ENCODE results near the gene MIAT.
"Not testable (repeated sequence)": the region's sequence is repeated elsewhere in the genome, so short reads cannot be mapped to it uniquely, and the experiment has no call there.

Gene MIAT

GRCh38 chr22:26656891-26657851 is at the start of gene MIAT:
MIAT (plus strand) TSS chr22:26657588.
- peak in 1 of 2 donors; percentile 7 for DNase-seq

- DNase-seq: no peak
Measured at GRCh38 chr22:26608129-26608528, 49.3 kb upstream of the MIAT start.

- no peak for DNase-seq
Measured at GRCh38 chr22:26609287-26609686, 48.1 kb upstream of the MIAT start.

GRCh38 chr22:26610072-26610958 is 47.1 kb upstream of the MIAT start:
- no peak for DNase-seq

GRCh38 chr22:26610996-26611395 is 46.4 kb upstream of the MIAT start:
- DNase-seq: no peak

GRCh38 chr22:26612652-26613051 is 44.7 kb upstream of the MIAT start:
- no peak for DNase-seq

GRCh38 chr22:26613753-26614152 is 43.6 kb upstream of the MIAT start:
- not testable (repeated sequence) for DNase-seq

GRCh38 chr22:26614322-26614721 is 43.1 kb upstream of the MIAT start:
- DNase-seq: no peak

GRCh38 chr22:26615149-26615548 is 42.2 kb upstream of the MIAT start:
- no peak for DNase-seq

GRCh38 chr22:26615830-26616435 is 41.5 kb upstream of the MIAT start:
- DNase-seq: no peak

GRCh38 chr22:26616650-26617049 is 40.7 kb upstream of the MIAT start:
- DNase-seq: no peak

GRCh38 chr22:26617271-26618199 is 39.9 kb upstream of the MIAT start, which contains the start of gene CRYBB1:
CRYBB1 (minus strand) TSS chr22:26618027; CDS start chr22:26616319, 1,708 bp downstream.
- DNase-seq: peak; percentile 11 to 76

- DNase-seq: no peak
Measured at GRCh38 chr22:26618455-26618854, 38.9 kb upstream of the MIAT start.

- DNase-seq: no peak
Measured at GRCh38 chr22:26619510-26619909, 37.9 kb upstream of the MIAT start.

GRCh38 chr22:26620197-26620596 is 37.2 kb upstream of the MIAT start:
- DNase-seq: no peak

GRCh38 chr22:26621663-26622062 is 35.7 kb upstream of the MIAT start, which contains the start of gene CRYBA4:
CRYBA4 (plus strand) TSS chr22:26621963; CDS start chr22:26622597, 634 bp downstream.
- DNase-seq: no peak

- no peak for DNase-seq
Measured at GRCh38 chr22:26623984-26624383, 33.4 kb upstream of the MIAT start.

GRCh38 chr22:26624803-26625202 is 32.6 kb upstream of the MIAT start:
- no peak for DNase-seq

GRCh38 chr22:26629988-26630761 is 27.2 kb upstream of the MIAT start:
- DNase-seq: no peak

- no peak for DNase-seq
Measured at GRCh38 chr22:26631282-26631681, 26.1 kb upstream of the MIAT start.

All from bone marrow (tissue), 2 donors.